Erythroblast (primary cell): ENCODE results near the gene TMEM161A.
"Not testable (repeated sequence)": the region's sequence is repeated elsewhere in the genome, so short reads cannot be mapped to it uniquely, and the experiment has no call there.

Experiments used
- DNase-seq, 2 experiments: peaks; one replicate each; lab custom pipeline; 2025; lab: John Stamatoyannopoulos, UW
- GATA1 ChIP-seq: IDR thresholded peaks from 2 replicates; pipeline ENCODE4 v1.6.1; 2011; ENCODE audit warnings: low read depth, mild to moderate bottlenecking, control low read depth, low read length, moderate library complexity
- POLR2A ChIP-seq: IDR thresholded peaks from 2 replicates; pipeline ENCODE4 v1.6.1; 2011; ENCODE audit warnings: mild to moderate bottlenecking, low read length

TMEM161A gene

DNA sequence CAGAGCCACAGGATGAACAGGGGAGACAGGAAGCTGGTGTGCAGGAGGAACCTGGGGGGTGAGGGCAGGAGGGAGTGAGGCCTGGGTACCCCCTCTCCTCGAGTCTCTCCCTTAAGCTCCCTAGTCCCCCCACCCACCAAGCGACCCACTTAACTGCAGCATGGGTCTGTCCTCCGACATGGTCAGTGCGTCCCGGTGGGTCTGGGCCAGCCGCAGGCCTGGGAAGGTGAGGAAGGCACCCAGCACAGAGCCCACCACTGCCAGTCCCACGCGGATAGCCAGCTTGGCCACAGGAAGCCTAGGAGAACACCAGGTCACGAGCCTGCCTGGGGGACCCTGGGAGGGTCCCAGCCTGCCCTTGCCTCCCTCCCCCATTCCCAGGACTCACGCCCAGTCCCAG is 16.9 kb downstream of the TMEM161A start:
- TF ChIP-seq POLR2A, result no peak
- no peak for TF ChIP-seq GATA1

DNA sequence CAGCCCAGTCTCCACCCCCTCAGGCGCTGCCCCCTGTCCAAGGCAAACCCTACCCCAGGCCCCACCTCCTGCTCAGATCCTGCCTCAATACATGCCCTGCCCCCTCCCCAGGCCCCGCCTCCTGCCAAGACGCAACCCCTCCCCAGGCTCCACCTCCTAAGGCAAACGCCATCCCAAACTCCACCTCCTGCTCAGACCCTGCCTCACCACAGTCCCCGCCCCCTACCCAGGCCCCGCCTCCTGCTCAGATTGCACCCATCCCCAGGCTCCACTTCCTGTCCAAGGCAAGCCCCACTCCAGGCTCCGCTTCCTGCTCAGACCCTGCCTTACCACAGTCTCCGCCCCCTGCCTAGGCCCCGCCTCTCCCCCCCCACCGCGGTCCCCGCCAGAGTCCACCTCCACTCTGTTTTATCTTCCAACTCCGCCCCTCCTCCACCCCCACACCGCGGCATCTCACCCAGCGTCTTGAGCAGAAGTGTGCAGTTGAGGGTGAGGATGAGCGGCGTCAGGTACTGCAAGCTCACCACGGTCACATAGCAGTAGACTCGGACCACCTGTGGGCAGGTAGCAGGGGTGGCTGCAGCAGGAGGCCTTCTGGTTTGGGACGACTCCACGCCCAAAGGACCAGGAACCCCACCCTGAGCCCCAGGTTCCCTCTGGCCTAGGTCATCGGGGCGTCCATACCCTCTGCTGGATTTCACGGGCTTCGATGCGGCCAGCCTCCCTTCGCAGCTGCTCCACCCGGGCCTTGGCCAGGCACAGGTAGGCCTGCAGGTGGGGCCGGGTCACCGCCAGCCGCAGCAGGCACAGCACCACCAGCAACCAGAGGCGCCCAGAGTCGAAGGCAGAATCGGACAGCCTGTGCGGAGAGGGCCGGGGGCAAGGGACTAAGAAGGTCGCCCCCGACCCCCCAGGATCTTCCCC is 17.7 kb downstream of the TMEM161A start:
- DNase-seq, result peak in 1 of 2 experiments; percentile 40
- TF ChIP-seq GATA1, result no peak
- TF ChIP-seq POLR2A, result no peak

More for the DNA sequence above, 16.9 kb downstream of the TMEM161A start:
- no peak for DNase-seq

DNA sequence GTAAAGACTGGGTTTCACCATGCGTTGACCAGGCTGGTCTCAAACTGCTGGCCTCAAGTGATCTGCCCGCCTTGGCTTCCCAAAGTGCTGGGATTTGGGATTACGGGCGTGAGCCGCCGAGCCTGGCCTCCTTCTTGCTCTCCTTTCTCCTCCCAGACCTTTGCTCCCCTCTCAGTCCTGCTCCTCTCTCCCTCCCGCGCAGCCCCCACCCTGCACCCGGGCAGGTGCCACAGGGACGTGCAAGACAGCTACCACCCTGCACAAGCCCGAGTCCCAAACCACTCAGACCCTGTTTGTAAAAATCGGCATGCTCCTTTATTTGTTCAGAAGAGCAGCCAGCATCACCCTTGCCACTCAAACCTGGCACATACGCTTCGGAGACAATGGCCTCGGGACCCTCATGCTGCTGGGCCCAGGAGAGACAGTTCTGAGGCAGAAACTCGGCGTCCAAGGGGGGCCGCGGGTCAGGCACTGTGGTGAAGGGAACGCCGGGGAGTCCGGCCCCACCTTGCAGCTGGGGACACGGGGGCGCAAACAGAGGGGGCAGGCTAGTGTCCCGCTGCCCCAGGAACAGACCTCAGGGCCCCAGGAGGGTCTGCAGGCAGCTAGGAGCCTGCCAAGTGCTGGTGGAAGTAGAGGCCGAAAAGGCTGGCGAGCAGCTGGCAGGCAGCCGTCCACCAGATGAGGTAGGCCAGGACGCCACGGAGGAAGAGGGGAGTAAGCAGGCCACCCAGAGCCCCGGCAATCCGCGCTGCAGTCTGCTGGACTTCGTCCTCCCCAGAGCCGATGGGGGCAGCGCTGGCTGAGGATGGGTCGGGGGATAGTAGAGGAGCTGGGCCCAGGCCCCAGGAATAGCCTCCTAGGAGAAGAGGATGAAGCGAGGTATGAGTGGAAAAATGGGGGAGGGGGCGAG is 18.7 kb downstream of the TMEM161A start:
- no peak for TF ChIP-seq GATA1
- no peak for TF ChIP-seq POLR2A

DNA sequence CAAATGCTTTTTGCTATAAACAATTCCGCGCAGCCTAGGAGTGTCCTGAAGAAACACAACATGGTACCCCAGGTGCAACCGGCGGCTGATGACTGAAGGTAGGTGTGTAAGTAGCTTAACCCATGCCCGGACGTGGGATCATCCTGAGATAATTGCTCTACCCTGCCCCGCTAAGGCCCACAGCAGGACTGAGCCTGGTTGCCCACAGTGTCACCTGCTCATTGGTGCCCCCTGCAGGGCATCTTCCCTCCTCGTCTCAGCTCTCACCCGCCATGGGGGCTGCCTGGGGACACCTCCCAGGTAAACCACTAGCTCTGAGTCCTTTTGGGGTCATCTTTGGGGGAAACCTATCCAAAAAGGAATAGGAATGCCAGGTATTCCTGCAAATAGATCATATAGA is 22.3 kb downstream of the TMEM161A start:
- no peak for TF ChIP-seq POLR2A
- no peak for TF ChIP-seq GATA1
- DNase-seq, result peak in 1 of 2 experiments; percentile 73

More for the DNA sequence above, 18.7 kb downstream of the TMEM161A start:
- no peak for DNase-seq

DNA sequence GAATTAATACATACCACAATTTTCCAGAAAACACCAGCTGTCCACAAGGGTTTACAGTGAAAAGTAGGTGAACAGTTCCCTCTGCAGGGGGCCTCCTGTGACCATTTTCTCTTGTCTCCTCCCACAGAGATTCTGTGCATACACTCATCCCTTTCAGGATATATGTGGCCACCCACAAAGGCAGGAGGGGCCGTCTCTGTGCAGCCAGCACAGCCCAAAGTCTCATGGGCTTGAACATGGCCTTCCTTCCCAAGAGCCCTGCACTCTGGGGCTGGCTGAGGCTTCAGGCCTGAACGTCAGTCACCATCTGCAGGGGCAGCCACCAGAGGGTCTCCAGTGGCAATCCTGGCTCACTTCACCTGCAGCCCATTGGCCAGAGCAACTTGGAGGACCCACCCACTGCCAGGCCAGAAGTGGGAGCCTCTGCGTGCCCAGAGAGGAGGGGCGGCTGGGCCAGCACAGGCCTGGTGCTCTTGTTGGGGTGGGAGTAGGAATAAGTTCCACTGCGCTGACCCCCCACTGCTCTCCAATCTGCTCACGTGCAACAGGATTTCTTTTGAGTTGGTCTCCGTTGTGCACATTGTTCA is 25.1 kb downstream of the TMEM161A start:
- no peak for TF ChIP-seq GATA1
- TF ChIP-seq POLR2A, result no peak
- DNase-seq, result peak in 1 of 2 experiments; percentile 22

DNA sequence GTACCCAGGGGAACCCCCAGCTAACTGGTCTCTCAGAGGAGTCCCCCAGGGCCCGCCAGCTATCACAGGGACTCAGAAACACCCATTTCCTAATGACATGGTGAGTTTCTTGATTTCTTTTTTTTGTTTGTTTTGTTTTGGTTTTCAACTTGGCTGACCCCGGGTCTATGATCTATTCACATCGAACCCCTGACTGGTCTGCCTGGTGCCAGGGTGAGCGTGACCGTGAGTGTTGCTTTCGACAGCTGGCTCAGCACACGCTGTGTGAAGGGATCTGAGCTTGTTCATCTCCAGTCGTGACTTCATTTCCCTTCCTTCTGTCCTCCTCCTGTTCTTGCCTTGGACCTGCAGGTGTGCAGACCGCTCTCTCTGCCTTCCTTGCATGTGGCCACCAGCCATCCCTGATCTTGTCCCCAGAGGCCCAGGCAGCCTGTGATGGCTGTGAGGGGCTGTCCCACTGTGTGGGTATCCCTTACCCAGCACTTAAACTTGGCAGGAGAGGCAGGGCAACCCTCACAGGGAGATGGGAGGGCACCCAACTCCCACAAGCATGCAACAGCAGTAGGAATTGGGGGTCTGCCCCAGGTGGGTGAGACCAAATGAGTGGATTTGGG is 26.2 kb downstream of the TMEM161A start:
- DNase-seq, result no peak
- TF ChIP-seq GATA1, result no peak
- no peak for TF ChIP-seq POLR2A

DNA sequence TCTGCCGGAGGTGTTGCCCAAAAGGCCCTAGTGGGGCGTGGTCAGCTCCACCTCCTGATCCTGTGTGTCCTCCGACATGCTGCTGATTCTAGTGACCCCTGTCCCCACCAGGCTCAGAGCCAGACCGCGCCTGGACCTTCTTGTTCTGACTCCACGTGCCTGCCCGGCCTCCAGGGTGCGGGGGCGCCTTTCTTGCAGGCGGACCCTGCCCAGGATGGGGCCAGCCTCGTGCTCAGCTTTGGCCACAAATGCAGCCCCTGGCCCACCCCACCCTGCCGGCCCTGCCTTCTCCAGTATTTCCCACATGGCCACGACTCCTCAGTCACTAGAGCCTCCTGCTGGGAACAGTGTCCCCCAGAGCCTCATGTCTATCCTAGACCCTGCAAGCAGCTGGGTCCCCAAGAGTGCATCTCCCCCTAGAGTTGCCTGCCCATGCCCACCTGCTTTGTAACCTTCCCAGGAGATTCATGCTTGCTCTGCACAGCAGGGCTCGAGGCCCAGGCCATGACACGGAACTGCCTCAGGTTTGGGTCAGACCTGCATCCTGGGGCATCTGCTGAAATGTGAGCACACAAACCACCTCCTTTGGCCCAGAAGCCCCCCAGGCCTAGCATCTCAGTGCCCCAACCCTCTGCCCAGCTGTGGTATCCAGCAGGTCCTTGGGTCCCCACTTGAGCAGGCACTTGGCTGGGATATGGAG is 27.0 kb downstream of the TMEM161A start:
- TF ChIP-seq POLR2A (no peak), GATA1 (no peak)
- DNase-seq, result no peak

DNA sequence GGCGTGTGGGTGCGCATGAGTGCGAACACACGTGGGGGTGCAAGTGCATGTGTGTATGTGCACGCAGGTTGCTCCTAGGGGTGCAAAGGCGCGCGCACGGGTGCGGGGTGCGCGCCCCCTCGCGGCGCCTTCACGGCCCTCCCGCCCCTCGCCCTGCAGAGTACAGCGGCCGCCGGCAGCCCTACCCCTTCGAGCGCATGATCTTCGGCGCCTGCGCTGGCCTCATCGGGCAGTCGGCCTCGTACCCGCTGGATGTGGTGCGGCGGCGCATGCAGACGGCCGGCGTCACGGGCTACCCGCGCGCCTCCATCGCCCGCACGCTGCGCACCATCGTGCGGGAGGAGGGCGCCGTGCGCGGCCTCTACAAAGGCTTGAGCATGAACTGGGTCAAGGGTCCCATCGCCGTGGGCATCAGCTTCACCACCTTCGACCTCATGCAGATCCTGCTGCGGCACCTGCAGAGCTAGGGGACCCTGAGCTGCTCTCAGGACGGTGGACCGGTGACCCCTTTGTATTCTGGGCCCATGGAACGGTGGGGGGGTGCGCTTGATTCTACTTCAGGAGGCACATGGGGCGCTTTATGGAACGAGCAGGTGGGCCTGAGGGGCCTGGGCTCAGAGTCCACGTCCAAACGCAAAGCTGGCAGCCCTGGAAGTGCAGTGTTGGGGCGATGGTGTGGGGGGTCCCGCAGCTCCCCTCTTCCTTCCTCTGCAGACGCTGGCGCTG is 27.7 kb downstream of the TMEM161A start:
- TF ChIP-seq POLR2A (no peak), GATA1 (no peak)
- DNase-seq, result peak in 1 of 2 experiments; percentile 65

DNA sequence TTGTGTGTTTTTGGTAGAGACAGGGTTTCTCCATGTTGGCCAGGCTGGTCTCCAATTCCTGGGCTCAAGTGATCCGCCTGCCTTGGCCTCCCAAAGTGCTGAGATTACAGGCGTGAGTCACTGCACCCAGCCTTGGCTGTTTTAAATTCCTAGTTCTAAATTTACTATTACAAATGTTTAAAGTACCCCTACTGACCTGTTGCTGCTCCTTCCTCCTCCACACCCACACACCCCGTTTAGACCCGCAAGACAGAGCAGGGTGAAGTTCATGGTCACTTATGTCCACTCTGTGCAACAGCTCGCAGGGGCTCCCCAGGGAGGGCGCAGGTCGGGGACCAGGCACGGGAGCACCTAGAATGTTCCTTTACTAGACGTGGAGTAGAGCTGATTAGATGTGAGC is 28.7 kb downstream of the TMEM161A start:
- DNase-seq, result no peak

DNA sequence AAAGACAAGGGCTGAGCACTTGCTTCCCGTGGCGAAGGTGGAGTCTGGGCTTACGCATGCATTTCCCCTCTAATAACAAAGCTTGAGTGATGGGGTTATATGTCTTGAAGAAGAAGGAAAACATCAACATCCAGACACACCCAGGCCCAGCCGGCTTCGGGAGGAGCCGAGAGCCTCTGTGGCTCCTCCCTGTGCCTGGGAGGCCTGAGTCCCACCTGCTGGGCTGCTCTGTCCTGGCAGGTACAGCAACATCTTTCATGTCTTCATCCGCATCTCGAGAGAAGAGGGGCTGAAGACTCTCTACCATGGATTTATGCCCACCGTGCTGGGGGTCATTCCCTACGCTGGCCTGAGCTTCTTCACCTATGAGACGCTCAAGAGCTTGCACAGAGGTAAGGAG is 30.6 kb downstream of the TMEM161A start:
- TF ChIP-seq GATA1 (no peak), POLR2A (no peak)
- no peak for DNase-seq

More for the DNA sequence above, 28.7 kb downstream of the TMEM161A start:
- no peak for TF ChIP-seq GATA1
- TF ChIP-seq POLR2A, result no peak

DNA sequence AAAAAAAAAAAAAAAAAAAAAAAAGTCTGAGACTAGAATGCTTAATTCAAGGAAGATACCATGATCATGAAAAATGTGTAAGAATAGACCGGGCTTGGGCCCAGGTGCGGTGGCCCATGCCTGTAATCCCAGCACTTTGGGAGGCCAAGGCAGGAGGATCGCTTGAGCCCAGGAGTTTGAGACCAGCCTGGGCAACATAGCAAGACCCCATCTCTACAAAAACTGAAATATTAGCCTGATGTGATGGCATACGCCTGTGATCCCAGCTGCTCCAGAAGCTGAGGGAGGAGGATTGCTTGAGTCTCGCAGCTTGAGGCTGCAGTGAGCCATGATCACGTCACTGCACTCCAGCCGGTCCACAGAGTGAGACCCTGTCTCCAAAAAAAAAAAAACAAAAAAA is 31.3 kb downstream of the TMEM161A start:
- not testable (repeated sequence) for DNase-seq

DNA sequence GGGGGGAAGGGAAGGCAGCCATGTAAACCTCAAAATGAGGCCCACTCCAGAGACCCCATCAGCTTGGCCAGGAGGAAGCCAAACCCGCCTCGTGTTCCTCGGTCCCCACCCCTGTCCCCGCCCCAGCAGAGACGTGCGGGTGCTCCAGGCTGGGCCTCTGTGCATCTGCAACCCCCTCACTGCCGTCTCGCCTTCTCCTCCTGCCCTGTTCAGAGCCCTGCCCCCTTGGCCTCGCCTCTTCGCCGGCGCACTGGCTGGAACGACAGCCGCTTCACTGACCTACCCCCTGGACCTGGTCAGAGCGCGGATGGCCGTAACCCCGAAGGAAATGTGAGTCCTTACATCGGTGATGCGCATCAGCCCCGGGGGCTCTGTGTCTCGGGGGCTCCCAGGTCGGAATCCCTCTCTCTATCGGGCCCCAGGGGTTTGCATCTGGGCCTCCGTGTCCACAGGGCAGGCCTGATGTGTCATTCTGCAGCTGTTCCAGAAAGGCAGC is 32.2 kb downstream of the TMEM161A start:
- TF ChIP-seq POLR2A, result no peak
- TF ChIP-seq GATA1, result no peak
- DNase-seq, result no peak
